GM21723 (cell line): Measurements from ENCODE around the gene GPX5.

Experiments used
- ATAC-seq: cut with Tn5 transposase; IDR thresholded peaks from one replicate; pipeline ENCODE4 v1.9.1; 2021; ENCODE audit warnings: mild to moderate bottlenecking, moderate library complexity; ENCODE audit not compliant: unreplicated experiment

GPX5 gene

DNA sequence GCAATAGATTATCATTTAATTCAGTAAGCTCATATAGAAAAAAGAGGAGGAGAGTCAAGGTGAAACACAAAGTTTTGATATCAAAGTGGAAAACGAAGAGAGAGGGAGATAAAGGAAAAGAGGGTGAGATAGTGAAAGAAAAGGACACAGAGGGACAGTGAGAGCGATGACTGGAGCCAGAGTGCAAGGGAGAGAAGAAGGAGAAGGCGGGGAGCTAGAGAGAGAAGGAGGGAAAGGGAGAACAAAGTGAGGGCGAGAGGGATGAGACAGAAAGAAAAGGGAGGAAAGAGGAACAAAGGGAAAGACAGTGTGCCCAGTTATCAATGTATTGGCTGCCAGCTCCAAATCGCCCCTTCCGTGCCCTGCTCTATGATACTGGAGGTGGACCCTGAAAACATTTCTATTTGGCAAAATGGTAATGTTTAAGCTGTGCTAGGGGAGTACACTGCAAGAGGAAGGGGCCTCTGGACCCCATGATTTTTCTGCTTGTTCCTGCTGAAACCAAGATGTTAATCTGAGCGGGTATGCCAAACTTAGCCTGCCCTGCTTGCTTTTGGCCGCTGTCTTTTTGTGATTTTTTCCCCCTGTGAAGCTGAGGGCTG, 27.8 kb downstream of the GPX5 start:
- no peak for ATAC-seq

DNA sequence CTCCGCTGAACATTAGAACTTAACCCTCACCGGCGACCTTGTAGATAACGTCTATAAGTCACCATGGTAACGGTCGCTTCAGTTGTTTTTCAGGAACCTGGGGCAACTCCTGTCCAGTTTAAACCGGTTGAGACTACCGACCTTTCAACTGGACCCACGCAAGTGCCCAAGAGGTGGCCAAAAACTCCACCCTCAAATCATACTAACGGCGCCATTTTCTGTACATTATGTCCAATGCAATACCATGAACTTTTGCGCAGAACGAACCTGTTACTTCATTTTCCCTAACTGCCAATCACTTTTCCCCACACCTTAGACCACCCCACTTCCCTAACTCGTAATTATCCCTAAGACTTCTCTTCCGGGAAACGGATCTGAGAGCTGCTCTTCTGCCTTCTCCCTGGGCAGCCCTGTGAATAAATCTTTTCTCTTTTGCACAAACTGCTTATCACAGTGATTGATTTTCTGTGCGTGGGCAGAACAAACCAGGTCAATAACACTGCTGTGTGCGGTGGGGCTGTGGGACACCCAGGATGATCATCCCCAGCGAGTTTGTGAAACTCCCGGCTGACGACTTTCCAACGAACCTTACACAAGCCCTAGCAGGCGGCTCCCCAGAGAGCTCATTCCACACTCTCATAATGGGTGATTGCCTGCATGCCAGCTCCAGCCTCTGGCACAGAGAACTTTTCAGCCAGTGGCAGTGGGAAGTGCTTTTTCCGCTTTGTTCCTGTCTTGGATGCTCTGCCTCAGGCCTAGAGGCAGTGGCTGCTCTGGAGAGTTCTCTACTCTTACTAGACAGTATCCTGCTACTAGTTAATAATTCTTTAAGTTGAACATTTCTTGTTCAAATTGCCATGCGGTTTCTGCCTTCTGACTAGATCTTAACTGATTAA, 28.6 kb downstream of the GPX5 start:
- ATAC-seq = no peak

DNA sequence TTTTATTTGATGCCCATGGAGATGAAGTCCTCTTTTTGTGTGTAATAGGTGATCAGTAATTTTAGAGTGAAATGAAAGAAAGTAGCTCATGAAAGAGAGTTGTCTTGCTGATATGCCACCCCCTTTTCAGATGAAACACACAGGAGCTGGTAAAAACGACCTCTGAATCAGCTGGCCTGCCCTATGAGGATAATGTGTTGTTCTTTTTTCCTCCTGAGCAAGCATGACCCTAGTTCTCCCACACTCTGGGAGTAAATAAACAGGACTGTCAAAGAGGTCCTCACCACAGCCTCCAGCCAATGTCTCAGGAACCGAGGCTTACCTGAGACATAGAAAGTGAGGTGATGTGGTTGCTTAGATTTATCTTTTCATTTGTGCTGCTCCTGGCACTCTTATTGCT, 29.5 kb downstream of the GPX5 start:
- ATAC-seq = no peak

- no peak for ATAC-seq
Observed at GRCh38 chr6:28558629-28559028, 32.9 kb downstream of the GPX5 start.

GRCh38 chr6:28563430-28564095, 37.9 kb downstream of the GPX5 start:
- ATAC-seq = no peak

GRCh38 chr6:28565823-28566526, 40.3 kb downstream of the GPX5 start:
- ATAC-seq = no peak

GRCh38 chr6:28566527-28567252, 41.0 kb downstream of the GPX5 start:
- no peak for ATAC-seq

- ATAC-seq = no peak
Observed at GRCh38 chr6:28567506-28567905, 41.8 kb downstream of the GPX5 start.

DNA sequence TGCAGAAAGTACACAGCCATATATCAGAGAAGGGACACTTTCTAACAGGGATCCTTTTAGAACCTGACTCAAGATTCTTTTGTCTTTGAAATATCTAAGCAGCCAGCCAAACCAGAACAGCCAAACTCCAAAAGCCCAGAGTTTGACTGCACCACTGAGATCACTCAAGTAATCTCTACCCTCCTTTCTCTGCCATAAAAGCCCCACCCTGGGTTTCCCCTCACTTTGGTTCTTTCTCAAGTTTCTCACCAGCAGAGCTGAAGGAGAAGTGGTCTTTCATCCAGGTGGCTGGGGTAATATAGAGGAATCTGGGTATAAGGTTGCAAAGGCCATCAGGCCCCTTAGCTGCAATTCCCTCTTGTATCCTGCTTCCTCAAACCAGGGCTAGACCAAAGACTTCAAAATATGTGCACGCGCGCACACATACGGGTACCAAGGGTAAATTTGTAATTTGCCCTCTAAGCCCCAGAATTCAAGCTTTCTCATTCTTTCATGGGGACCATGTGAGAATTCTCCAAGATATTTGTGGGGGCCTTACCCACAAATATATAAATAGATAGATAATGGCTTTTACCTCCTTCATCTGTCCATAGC, 42.9 kb downstream of the GPX5 start:
- ATAC-seq = no peak

DNA sequence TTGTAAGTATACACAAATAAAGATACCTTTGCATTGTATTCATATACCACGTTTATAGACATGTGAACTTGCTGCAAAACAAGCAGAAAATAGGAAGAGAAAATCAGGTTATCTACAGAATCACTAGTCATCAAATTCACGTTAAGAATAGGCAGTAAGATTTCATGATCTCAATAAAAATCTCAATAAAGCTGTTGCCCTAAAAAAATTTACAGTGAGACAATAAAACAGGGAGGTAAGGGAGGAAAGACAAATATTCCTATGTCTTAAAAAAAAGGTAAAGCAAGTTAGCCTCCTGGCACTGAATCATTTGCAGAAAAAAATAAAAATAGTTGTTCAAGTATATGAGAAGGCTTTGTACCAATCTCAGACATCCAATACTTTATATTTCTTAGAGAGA, 44.1 kb downstream of the GPX5 start:
- no peak for ATAC-seq

GRCh38 chr6:28580475-28580874, 54.8 kb downstream of the GPX5 start:
- no peak for ATAC-seq

DNA sequence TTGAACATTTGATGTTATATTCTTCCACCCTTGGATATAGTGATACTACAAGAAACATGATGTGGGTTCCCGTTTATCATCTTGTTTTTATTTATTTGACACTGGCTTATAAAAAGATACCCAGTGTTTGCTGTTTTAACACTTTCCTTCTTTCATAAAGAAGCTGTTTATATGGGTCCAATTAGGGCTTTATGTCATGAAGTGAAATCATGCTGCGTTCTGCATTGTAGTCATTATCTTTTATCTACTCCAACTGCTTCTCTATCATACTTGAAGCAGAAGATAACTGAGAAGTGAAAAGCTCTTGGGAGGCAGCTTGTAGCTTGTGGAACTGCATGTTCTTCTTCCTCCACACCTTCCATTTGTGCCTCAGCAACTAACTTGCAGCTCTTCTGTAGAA, 57.8 kb downstream of the GPX5 start:
- no peak for ATAC-seq
